Smooth muscle cell (in vitro differentiated cells): ENCODE results near the gene RAB40C. TPM values are rescaled to one million over a fixed set of nuclear protein-coding genes. Genes with fewer than 3 reads are reported as not detected.

Experiments
- DNase-seq: peaks from one replicate; lab custom pipeline; 2025; ENCODE audit not compliant: unreplicated experiment; lab: John Stamatoyannopoulos, UW
- H2AFZ ChIP-seq: fragments of 200-600 bp; sonication (generic); 2 replicates; pipeline ENCODE4 v1.6.0; 2016; ENCODE audit warnings: antibody characterized with exemption, low read depth, mild to moderate bottlenecking
- H3F3A ChIP-seq: fragments of 200-600 bp; sonication (generic); 2 replicates; pipeline ENCODE4 v1.6.0; 2017; ENCODE audit warnings: antibody characterized with exemption, low read depth
- H3K27ac ChIP-seq: fragments of 200-600 bp; sonication (generic); 2 replicates; pipeline ENCODE4 v1.5.1; 2016; ENCODE audit warnings: low read depth, mild to moderate bottlenecking
- H3K27me3 ChIP-seq: fragments of 200-600 bp; sonication (generic); 2 replicates; pipeline ENCODE4 v1.6.1; 2016; ENCODE audit warnings: low read depth, mild to moderate bottlenecking
- H3K36me3 ChIP-seq: fragments of 200-600 bp; sonication (generic); 2 replicates; pipeline ENCODE4 v1.5.1; 2016; ENCODE audit warnings: low read depth
- H3K4me1 ChIP-seq: fragments of 200-600 bp; sonication (generic); 2 replicates; pipeline ENCODE4 v1.5.1; 2016; ENCODE audit warnings: low read depth
- H3K4me2 ChIP-seq: fragments of 200-600 bp; sonication (generic); 2 replicates; pipeline ENCODE4 v1.6.0; 2016; ENCODE audit warnings: mild to moderate bottlenecking
- H3K4me3 ChIP-seq: fragments of 200-600 bp; sonication (generic); 2 replicates; pipeline ENCODE4 v1.5.1; 2016; ENCODE audit warnings: mild to moderate bottlenecking
- H3K79me2 ChIP-seq: fragments of 200-600 bp; sonication (generic); 2 replicates; pipeline ENCODE4 v1.6.0; 2016; ENCODE audit warnings: low read depth, mild to moderate bottlenecking
- H3K9ac ChIP-seq: fragments of 200-600 bp; sonication (generic); 2 replicates; pipeline ENCODE4 v1.6.0; 2016; ENCODE audit warnings: low read depth
- H3K9me3 ChIP-seq: fragments of 200-600 bp; sonication (generic); replicated peaks from 2 replicates; pipeline ENCODE4 v1.5.1; 2016; ENCODE audit warnings: low read depth
- H4K20me1 ChIP-seq: fragments of 200-600 bp; sonication (generic); 2 replicates; pipeline ENCODE4 v1.6.0; 2016; ENCODE audit warnings: low read depth
- WGBS: methylation state at CpG from one replicate; pipeline ENCODE4 v1.1.7; 2016; ENCODE audit warnings: low lambda C conversion rate; 5-methylcytosine and 5-hydroxymethylcytosine counted together
- polyA plus RNA-seq: library from polyadenylated mRNA; unstranded; fragments of >200 nt; fragmentation: Nextera tagmentation; extraction: Ambion mirVana; gene quantifications from 2 replicates; pipeline ENCODE4 v1.2.1, GENCODE V29; 2016
- total RNA-seq: library from RNA; depleted of rRNA; stranded (reverse); fragments of >200 nt; gene quantifications from 2 replicates; pipeline ENCODE4 v1.2.3, GENCODE V29; 2014
- TF ChIP-seq, protein P1 (sequence below): fragments of 200-600 bp; sonication (generic); IDR thresholded peaks from 2 replicates; pipeline ENCODE4 v1.5.1; 2017; ENCODE audit warnings: borderline replicate concordance, mild to moderate bottlenecking, antibody characterized with exemption; ENCODE audit not compliant: insufficient read depth, poor library complexity, severe bottlenecking

RAB40C gene
- total and polyA plus RNA-seq, 2 experiments from 2014 or later, result 21.2 to 28.3 TPM

DNA sequence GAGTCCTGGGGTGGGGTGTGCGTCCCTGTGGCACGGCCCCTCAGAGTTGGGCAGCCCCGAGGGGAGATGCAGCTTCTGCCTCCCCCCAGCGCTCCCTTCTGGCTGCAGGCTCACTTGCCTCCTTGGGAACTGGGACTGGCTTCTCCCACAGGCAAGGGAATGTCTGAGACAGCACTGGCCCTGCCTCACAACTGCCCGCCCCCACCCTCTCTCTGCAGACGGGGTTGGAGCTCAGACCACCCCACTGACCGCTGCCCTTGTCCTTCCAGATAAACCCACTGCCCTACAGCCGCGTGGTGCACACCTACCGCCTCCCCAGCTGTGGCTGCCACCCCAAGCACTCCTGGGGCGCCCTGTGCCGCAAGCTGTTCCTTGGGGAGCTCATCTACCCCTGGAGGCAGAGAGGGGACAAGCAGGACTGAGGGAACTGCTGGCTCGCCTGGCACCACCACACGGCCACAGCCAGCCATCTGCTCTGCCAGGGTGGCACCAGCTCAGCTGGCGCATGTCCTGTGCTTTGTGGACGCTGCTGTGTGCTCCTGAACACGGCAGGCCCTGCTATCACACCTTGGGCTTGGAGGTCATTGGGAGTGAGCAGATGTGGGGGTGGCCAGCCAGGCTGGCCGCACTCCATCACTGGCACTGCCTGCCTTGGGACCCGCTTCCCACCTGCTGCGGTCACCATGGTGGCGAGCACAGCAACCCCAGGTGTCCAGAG lies 7.1 kb upstream of the RAB40C start:
- no peak overlapping the region for H2AFZ ChIP-seq
- H3F3A ChIP-seq, result no peaks in the 10 kb centered on the region
- DNase-seq, result no peak
- H3K4me2 ChIP-seq, result no peak overlapping the region
- no peak overlapping the region for H3K4me3 ChIP-seq
- H3K36me3 ChIP-seq, result no peaks in the 10 kb centered on the region
- no peaks in the 10 kb centered on the region for H3K79me2 ChIP-seq
- H3K4me1 ChIP-seq, result peaks cover 3% of the 10 kb centered on the region
- H4K20me1 ChIP-seq, result no peaks in the 10 kb centered on the region
- TF ChIP-seq, protein P1, sequence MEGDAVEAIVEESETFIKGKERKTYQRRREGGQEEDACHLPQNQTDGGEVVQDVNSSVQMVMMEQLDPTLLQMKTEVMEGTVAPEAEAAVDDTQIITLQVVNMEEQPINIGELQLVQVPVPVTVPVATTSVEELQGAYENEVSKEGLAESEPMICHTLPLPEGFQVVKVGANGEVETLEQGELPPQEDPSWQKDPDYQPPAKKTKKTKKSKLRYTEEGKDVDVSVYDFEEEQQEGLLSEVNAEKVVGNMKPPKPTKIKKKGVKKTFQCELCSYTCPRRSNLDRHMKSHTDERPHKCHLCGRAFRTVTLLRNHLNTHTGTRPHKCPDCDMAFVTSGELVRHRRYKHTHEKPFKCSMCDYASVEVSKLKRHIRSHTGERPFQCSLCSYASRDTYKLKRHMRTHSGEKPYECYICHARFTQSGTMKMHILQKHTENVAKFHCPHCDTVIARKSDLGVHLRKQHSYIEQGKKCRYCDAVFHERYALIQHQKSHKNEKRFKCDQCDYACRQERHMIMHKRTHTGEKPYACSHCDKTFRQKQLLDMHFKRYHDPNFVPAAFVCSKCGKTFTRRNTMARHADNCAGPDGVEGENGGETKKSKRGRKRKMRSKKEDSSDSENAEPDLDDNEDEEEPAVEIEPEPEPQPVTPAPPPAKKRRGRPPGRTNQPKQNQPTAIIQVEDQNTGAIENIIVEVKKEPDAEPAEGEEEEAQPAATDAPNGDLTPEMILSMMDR, result no peak
- no peak overlapping the region for H3K27ac ChIP-seq
- no peaks in the 10 kb centered on the region for H3K9me3 ChIP-seq
- WGBS, result 95% methylated on average over 20 of the region's 21 CpGs
- no peak overlapping the region for H3K9ac ChIP-seq
- H3K27me3 ChIP-seq, result no peaks in the 10 kb centered on the region

DNA sequence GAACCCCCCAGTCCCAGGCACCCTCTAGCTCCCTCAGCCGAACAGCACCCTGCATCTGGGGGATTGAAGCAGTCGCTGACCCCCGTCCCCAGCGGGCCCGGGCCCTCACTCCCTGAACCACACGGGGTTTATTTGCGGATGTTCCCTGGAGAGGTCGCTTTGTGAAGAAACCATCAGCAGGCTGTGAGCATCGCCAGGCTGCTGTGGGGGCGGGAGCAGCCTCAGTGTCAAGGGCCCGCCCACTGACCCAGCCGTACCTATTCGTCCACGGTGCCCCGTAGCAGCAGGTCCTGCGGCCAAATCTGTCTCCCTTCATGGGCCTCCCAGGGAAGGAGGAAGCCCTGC lies 6.4 kb upstream of the RAB40C start:
- H2AFZ ChIP-seq, result no peak overlapping the region
- H4K20me1 ChIP-seq, result no peaks in the 10 kb centered on the region
- no peak overlapping the region for H3K4me3 ChIP-seq
- WGBS, result 60% methylated on average over 16 of the region's 16 CpGs
- no peak overlapping the region for H3K27ac ChIP-seq
- peaks cover 3% of the 10 kb centered on the region for H3K4me1 ChIP-seq
- H3K36me3 ChIP-seq, result no peaks in the 10 kb centered on the region
- TF ChIP-seq, protein P1, result no peak
- no peak overlapping the region for H3K4me2 ChIP-seq
- no peak for DNase-seq
- no peak overlapping the region for H3K9ac ChIP-seq
- H3K27me3 ChIP-seq, result no peaks in the 10 kb centered on the region
- no peaks in the 10 kb centered on the region for H3F3A ChIP-seq
- H3K9me3 ChIP-seq, result no peaks in the 10 kb centered on the region
- no peaks in the 10 kb centered on the region for H3K79me2 ChIP-seq

DNA sequence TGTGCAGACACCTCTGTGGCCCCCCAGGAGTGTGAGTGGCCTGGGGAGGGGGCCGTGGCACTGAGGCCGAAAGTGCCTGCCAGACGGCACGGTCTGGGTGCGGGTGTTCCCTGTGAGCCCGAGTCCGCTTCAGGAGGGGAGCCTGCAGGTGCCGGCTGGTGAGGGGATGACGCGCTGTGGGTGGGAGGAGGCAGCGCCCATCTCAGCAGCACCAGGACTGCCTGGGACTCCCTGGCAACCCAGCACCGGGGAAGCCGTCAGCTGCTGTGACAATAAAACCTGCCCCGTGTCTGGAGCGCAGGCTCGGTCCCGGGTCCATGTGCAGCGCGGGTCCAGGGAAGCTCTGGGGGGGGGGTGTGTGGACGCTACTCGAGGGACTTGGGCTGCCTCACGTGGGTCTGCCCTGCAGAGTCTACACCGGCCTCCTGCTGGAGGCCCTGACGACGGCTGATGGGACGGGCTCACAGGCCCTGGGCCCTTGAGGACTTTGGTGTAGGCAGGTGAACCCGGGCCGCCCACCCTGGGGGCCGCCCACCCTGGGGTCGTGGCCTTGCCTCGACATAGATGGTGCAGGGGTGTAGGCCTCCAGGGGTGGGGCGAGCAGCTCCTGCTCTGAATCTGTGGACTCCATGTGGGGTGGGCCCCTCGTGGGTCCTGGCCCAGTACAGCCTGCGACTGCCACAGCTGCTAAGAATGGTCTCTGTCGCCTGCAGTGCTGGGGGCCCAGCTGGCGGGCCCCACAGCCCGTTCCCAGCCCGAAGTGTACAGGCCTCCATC lies 5.9 kb upstream of the RAB40C start:
- WGBS, result 68% methylated on average over 21 of the region's 38 CpGs

More for the DNA sequence above, 5.9 kb upstream of the RAB40C start:
- Histone ChIP-seq H3K36me3 (no peaks in the 10 kb centered on the region), H3K4me3 (no peak overlapping the region), H3K4me1 (peaks cover 3% of the 10 kb centered on the region), H3K4me2 (no peak overlapping the region), H3K9ac (no peak overlapping the region), H3K79me2 (no peaks in the 10 kb centered on the region), H3K27ac (no peak overlapping the region), H3K9me3 (no peaks in the 10 kb centered on the region), H2AFZ (no peak overlapping the region), H3K27me3 (no peaks in the 10 kb centered on the region), H3F3A (no peaks in the 10 kb centered on the region), H4K20me1 (no peaks in the 10 kb centered on the region)
- TF ChIP-seq, protein P1, result no peak
- no peak for DNase-seq
